ENCODE results near the gene TEAD1.

The TEAD1 gene

DNA sequence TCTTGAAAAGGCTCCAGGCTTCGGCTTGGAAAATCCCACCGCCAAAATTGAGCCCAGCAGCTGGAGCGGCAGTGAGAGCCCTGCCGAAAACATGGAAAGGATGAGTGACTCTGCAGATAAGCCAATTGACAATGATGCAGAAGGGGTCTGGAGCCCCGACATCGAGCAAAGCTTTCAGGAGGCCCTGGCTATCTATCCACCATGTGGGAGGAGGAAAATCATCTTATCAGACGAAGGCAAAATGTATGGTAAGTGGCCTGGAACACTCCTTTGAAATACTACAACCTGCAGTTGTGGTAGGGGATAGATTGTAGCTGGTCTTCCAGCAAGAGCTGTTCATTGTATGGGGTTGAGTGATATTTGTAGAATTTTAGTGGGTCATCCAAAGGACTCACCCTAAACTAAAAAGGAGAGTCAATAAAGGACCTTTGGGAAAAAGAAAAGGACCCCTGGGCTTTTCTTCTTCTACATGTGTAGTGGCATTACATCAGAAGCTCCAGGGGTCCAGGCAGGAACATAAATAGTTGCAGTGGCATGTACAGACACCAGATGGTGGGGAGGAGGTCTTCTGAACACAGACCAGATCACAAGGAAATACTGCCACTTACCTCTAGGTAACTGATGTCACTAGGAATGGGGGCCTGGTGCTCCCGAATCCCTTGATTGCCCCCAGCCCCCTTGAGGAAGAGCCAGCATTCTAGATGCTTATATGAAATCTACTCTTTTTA lies 90.1 kb downstream of the TEAD1 start:
- no peak for DNase-seq (ENCODE audit: low spot score)

- DNase-seq (ENCODE audit: low spot score) = peak; percentile 13
Measured at GRCh38 chr11:12765428-12765827, 91.2 kb downstream of the TEAD1 start.

GRCh38 chr11:12767027-12767426 lies 92.8 kb downstream of the TEAD1 start:
- no peak for DNase-seq (ENCODE audit: low spot score)

DNA sequence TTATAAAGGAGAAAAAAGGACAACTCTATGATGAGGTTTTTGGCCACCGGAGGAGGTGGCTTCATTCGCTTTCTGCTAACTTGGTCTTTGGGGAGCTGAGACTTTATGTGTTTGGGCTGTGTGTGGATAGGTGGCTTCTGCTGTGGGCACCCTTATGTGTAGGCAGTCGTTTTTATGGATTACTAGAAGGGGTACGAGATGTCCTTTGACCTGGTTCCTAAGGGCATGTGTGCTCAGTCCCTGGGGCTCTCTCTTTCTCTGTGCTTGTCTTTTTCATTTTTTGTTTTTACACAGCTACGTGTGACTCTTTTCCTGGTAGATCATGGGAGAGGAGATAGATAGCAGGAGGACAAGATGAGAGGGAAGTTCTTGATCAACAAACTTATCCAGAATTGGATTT lies 93.4 kb downstream of the TEAD1 start:
- DNase-seq (ENCODE audit: low spot score) = no peak

GRCh38 chr11:12768726-12769673 lies 94.8 kb downstream of the TEAD1 start:
- no peak for DNase-seq (ENCODE audit: low spot score)

DNA sequence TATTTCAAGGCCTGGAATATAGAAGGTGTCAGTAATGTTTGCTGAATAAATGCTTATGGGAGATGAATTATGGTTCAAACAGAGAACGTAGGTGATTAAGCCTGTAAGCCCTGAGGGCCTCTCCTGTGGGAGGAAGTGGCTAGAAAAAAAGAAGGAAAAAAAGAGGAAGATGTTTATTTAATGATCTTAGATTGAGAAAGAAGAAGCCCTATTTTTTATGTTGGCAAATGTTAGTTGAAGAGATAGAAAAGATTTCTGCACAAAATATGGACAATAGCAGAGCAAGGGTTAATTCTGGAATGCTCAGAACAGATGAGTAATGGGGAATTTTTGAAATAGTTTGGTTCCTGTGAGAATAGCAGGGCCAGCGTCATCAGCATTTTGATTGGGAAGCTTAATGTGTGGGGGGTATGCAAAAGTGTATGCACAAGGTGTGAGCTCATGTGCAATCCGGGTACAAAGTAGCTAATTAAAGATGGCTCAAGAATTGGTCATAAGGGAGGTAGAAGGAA lies 95.7 kb downstream of the TEAD1 start:
- no peak for DNase-seq (ENCODE audit: low spot score)

- DNase-seq (ENCODE audit: low spot score) = no peak
Measured at GRCh38 chr11:12770435-12770834, 96.2 kb downstream of the TEAD1 start.

DNA sequence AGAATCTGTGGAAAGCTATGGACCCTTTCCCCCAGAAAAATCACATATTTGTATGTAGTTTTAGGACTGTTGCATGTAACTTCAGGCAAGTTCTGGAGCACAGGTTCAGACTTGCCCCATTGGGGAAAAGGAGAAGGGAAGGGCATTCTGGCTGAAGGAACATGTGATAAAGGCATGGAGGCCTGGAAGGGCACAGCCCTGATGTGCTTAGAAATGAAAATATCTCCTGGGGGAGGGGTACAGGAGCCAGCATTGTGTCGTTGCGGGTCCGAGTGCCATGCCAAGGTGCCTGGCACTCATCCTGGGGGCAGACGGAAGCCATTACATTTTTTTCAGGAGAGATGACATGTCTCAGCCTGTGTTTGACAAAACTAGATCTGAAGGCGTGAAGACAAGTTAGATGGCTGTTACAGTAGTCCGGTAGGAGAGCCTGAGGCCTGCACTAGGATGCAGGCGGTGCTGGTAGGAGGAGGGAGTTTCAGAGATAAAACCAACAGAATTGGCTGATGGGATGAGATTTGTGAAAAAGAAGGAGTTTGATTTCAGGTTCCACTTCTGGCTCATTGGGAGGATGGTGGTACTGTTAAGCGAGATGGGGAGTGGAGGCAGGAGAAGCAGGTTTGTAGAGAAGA lies 96.9 kb downstream of the TEAD1 start:
- DNase-seq (ENCODE audit: low spot score) = no peak

DNA sequence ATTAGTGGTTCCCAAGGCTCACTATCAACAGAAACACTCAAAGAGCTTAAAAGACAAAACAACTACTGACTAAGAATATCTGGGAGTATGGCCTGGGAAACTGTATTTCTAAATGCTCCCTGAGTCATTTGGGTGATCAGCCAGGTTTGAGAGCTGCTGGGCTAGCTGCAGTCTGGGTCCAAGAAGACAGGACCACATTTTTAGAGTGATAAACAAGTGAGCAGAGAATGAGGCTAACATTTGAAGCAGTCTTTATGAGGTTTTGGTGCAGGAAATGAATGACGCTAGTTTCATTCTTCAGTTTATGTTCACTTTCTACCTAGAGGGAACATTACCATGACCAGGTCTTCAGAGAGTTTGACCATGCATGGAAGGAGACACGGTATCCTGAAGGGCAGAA lies 97.7 kb downstream of the TEAD1 start:
- no peak for DNase-seq (ENCODE audit: low spot score)

DNA sequence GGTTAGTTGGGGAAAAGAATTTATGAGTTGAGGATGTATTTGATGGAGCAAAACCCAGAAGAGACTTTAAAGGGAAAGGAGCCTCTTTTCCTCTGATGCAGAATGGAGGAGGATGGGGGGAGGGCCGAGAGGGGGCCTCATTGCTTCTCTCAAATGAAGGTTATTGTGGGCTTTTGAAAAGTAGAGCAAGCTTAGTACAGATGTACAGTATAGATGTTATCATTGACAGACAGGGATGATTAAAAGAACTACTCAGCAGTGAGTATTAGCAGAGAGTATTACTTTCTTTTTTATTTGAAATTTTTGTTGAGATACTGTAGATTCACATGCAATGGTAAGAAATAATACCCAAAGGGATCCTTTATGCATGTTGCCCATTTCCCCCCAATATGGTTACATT lies 98.1 kb downstream of the TEAD1 start:
- no peak for DNase-seq (ENCODE audit: low spot score)

DNA sequence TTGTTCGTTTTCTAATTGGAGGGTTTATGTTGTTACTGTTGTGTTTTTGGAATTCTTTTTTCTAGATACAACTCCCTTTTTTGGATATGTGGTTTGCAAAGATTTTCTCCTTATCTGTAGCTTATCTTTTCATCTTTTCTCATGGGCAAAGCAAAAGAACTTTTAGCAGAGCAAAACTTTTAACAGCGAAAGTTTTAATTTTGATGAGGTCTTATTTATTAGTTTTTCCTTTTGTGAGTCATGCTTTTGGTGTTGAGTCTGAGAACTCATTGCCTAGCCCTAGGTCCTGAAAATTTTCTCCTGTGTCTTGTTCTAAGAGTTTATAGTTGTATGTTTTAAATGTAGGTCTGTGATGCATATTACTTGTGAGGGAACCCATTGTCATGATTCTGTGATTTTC lies 99.4 kb downstream of the TEAD1 start:
- no peak for DNase-seq (ENCODE audit: low spot score)

GRCh38 chr11:12775955-12776354 lies 101.7 kb downstream of the TEAD1 start:
- no peak for DNase-seq (ENCODE audit: low spot score)

- no peak for DNase-seq (ENCODE audit: low spot score)
Measured at GRCh38 chr11:12777208-12777874, 103.1 kb downstream of the TEAD1 start.

GRCh38 chr11:12778240-12778905 lies 104.2 kb downstream of the TEAD1 start:
- no peak for DNase-seq (ENCODE audit: low spot score)

DNA sequence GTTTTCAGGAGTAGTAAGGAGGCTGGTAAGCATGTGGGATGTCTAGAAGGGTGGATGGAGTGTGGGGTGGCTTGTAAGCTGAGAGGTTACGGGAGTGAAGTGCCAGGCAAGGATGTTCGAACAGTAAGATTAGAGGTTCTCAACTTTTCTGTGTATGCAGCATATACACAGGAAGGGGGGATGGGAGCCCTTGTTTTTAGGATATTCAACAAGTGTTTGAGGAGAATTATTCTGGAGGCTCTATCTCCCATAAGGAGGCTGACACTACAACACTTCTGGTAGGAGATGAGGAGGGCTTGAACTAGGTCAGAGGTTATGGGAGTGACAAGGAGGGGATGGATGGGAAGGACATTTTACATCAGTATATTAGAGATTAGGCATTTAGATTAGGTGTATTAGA lies 109.5 kb downstream of the TEAD1 start:
- DNase-seq (ENCODE audit: low spot score) = no peak

GRCh38 chr11:12784445-12784844 lies 110.2 kb downstream of the TEAD1 start:
- no peak for DNase-seq (ENCODE audit: low spot score)

DNA sequence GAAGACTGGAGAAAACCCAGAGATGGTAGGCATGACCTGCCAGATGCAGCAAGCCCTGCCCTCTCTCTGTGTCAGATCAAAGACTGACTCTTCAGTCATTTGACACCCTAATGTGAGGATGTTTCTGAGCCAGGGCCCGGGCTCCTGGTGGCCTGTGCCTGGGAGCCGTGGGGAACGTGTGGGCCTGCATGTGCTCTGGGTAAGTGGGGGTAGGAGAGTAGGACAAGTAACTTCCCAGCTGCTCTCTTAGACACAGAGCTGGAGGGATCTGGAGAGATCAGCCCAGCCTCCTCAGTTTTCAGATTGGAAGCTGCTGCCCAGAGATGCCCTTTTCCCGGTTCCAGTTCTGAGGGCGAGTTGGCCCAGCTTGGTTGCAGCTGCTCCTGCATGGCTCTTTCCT lies 110.8 kb downstream of the TEAD1 start:
- DNase-seq (ENCODE audit: low spot score) = no peak

DNA sequence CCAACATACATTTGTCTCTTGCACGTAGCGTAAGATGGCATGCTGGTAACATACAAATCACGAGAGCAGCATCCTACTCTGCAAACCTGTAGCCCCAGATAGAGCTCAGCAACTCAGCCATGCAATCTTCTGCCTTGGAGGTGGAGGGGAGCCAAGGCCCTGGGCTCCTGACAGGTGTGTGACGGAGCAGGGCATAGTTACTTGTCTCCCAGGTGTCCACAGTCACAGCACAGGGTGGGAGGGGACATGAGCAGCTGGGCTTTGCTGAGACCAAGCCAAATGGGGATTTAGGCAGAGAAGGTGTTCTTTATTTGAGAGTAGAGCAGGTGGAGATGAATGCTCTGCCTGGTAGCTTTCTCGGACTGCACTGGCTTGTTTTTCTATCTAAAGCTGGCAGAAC lies 111.7 kb downstream of the TEAD1 start:
- no peak for DNase-seq (ENCODE audit: low spot score)

DNA sequence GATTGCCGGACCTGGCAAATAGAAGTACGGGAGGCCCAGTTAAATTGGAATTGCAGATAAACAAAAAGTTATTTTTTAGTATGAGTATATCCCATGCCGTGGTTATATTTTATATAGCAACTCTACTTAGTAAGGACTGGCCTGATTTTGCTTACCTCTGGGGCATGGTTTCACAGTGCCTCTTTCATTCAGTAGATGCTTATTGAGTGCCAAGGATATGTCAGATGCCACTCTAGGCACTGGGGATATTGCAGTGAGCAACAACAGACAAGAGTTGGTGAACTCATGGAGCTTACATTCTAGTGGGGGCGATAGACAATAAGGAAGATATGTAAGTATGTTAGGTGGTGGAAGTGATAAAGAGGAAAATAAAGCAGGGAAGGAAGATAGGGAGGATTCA lies 112.2 kb downstream of the TEAD1 start:
- DNase-seq (ENCODE audit: low spot score) = no peak

GRCh38 chr11:12786891-12787290 lies 112.7 kb downstream of the TEAD1 start:
- DNase-seq (ENCODE audit: low spot score) = no peak

- DNase-seq (ENCODE audit: low spot score) = no peak
Measured at GRCh38 chr11:12787847-12788246, 113.6 kb downstream of the TEAD1 start.

- no peak for DNase-seq (ENCODE audit: low spot score)
Measured at GRCh38 chr11:12789054-12789453, 114.8 kb downstream of the TEAD1 start.

Data from pons (tissue), 1 donor.